Left renal cortex interstitium (tissue), 4 donors: ENCODE measurements around the gene CEP104. TPM values are rescaled to one million over a fixed set of nuclear protein-coding genes. Genes with fewer than 3 reads are reported as not detected.

Experiments
- DNase-seq, 4 donors: peaks; one replicate each; pipeline ENCODE4 v3.0.0-alpha.2; 2013; ENCODE audit warnings: low read depth in 4 of 4, low spot score in 2 of 4, missing footprints in 1 of 4
- polyA plus RNA-seq, 4 donors: library from polyadenylated mRNA; unstranded; fragments of 120-200 nt; gene quantifications; one replicate each; pipeline ENCODE4 v1.2.1, GENCODE V29; 2013; ENCODE audit not compliant: insufficient read length in 4 of 4

The CEP104 gene
- polyA plus RNA-seq, result 10 to 100 TPM; 30.5 to 41.6 (median 37.1) TPM

GRCh38 chr1:3856923-3857790, at the start of gene CEP104, which contains the start of gene DFFB:
Gene CEP104, minus strand, starts transcription at chr1:3857211. Its CDS starts 4,804 bp downstream, at chr1:3852407.
Gene DFFB, plus strand, starts transcription at chr1:3857476. Its CDS starts 128 bp downstream, at chr1:3857604.
- DNase-seq, result peak; percentile 82 to 93 (median 88)

DNA sequence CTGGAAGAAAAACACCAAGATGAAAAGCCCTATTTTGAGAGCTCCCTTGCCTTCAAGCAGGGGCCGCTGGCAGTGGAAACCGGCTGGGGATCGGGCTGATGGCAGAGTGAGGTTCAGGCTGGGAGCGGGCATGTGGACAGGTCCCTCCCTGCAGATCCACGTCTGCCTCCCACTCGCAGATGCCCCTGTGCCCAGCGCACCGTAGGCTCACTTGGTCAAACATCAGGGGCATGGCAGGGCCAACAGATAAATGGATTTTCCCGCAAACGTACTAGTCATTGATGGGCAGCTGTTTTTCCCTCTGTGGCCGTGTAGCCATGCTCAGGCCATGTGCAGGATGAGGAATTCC, 49.6 kb upstream of the CEP104 start:
- DNase-seq, result no peak

DNA sequence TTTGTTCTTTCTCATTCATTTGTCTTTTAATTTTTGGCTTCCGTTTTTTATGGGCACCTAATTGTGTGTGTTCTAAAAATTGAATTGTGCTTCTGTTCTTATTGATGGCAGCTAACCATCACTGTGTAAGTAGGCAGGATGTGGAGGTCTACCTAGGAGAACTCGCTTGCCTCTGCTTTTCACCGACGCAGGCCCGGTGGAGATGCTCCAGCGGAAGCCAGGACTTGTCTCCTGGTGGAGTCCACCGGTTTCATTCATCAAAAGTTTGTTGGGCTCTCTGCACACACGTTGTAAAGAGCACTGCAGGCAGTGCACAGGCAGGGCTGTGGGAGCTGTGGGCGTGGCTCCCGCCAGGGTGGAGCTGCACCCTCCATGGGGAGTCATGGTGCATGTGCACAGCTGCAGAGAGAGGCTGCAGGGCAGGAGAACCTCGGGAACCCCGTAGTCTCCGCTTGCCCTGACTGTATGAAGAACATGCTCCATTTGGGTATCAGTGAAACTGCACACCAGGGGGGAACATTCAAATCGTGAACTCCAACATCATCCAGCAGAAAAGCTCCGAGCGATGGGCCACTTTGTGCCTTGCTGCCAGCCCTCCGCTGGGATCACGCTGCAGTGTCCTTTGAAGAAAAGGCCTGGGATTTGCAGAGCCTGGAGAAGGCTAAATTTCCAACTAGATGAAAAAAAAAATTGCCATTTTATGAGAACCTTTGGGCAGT, 49.1 kb upstream of the CEP104 start:
- DNase-seq, result no peak

DNA sequence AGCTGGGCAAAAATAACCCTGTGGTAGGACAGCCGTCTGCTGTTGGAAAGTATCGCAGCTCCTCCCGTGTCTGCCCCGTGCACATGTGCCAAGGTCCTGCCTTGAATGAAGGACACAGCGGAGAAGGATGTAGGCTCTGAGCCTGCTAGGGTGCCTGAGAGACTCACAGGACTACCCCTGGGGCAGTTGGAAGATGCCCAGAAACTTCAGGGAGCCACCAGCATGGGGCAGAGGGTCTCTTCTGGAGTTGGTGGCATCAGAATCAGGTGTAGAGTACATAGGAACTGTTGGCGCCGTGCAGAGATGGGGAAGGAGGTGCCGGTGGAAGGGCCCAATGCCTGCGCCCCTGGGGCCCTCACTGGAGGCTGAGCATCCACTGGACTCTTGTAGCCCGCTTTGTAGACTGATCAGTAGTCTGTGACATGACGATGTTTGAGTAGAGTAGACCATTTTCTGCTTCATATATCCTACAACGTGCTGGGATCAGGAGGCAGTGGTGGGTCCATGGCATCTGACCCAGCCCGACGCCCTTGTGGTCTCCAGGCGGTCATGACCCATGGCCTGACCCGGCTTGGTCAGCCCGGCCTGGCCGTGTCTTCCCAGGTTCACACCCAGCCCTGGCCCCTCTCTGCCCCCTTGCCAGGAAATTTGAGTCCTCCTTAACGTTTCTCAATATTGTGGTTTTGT, 48.4 kb upstream of the CEP104 start:
- DNase-seq, result no peak

GRCh38 chr1:3904843-3905185, 47.8 kb upstream of the CEP104 start:
- no peak for DNase-seq

DNA sequence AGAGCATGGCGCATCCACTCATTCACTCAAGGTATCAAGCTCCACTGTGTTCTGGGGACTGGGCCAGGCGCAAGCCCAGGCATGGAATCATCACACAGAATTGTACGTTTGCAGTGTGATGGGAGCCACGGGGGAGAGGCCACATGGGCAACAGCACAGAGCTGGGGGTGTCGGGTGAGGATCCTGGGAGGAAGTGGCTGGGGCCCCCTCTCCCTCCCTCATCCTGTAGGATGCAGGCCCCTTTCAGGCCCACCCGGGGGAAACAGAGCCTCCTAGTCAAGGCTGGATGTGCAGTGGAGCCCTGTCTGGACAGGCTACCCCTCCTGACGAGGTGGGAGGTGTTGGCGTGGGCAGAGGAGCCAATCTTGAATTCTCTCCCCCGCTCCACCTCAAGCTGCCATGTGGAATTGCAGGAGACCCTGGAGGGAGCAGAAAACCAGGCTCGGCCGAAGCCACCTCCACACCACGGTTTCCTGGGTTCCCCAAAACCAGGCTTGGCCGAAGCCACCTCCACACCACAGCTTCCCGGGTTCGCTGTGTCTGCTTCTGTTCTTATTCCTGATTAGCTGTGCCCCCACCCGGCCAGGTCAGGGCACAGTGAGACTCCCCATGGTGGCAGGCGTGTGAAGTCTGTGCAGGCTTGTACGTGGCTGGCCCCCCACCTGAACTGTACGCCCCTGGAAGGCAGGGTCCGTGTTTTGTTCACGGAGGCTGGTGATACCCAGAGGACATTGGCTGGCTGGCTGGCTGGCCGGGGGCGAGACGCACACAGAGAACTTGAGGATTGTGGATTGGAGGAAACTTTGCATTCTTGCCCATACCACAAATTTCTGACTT, 47.2 kb upstream of the CEP104 start:
- DNase-seq, result no peak

- DNase-seq, result no peak
Measured at GRCh38 chr1:3903141-3904005, 46.4 kb upstream of the CEP104 start.

DNA sequence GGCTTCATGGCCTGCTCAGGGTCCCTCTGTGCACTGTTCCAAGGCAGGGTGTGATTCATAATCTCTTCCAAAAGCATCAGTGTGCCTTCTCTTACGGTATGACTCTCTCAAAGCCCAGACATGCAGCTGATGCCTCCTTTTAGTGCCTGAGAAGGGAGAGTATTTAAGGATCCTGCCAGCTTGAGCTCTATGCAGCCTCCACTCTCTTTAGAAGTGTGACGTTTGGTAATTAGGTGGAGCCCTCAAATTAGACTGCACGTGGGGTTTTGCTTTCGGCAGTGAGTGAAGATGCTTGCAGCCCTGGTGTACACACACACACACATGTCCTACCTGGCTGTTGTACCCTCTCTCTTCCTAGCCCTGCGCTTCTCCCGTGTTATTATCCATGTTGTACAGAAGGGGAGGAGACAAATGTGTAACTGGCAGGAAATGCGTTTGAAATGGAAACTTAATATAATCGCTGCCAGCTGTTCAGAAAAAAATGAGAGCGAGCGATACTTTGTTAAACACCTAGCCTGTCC, 45.6 kb upstream of the CEP104 start:
- no peak for DNase-seq

DNA sequence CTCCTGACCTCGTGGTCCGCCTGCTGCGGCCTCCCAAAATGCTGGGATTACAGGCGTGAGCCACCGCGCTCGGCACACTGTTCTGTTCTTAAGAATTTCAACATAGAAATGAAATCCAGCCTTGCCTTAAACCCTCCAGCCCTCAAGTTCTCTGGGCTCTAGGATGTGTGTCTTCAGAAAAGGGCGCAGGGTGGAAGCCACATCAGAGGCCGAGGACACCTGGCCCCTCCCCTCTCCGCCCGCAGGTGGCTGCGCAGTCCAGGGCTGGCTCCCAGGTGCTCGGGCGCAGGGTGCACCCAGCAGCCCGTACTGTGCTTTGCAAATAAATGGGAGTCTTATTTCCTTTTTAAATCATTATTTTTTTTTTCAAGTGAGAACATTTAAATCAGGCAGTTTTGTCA, 45.1 kb upstream of the CEP104 start:
- no peak for DNase-seq

DNA sequence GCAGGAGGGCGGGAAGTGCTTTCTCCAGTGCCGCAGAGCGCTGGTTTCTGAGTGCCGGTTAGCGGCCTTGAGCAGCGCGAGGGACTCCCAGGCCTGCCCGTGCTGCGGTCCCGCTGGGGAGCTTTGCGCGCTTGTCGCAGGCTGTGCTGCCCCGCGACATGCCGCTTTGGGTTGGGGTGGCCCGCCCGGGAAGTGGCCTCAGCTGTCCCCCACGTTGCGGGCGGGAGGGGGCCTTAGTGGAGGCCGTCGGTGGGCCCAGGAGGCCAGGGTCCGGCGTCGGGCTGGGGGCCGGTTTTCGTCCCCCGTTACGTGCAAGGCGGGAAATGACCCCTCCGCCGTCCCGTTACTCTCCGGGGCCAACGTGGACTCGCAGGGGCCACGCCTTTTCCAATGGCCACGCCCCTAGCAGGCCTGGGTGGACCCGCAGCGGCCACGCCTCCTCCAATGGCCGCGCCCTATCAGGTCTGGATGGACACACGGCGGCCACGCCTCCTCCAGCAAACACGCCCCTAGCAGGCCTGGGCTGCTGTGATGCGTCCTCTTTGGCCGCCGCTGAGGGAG, 44.0 kb upstream of the CEP104 start:
- DNase-seq, result peak; percentile 84 to 96 (median 92)

DNA sequence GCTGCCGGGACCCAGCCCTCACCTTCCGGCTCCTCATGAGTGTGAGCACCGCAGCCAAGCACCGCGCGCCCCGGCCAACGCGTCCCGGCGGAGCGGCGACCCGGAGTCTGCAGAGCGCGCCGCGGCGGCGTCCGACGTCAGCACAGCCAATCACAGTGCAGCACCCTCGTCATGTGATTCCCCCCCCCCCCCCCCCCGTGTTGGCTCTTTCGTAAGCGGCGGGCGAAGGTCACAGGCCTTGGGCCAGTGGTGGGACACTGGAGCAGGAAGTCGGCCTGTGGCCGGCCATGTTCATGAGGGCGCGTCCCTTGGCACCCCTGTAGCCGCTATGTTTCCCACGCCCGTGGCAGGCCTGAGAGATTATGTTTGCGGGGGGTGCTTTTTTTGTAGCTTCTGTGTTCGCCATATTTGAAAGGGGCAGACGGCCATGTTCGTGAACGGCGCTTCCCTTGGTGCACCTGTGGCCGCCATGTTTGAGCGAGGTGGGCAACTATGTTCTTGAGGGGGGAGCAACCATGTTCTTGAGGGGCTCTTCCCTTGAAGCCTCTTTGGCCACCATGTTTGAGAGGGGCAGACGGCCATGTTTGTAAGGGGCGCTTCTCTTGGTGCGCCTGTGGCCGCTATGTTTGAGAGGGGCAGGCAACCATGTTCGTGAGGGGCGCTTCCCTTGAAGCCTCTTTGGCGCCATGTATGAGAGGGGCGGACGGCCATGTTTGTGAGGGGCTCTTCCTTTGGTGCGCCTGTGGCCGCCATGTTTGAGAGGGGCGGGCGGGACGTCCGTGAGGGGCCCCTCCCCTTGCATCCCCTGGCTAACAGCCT, 43.3 kb upstream of the CEP104 start, which contains the start of gene C1orf174:
C1orf174 (minus strand) TSS at position 123 of the 819 bp plus-strand sequence; CDS start at position 37, 86 bp downstream.
- DNase-seq, result peak; percentile 96 to 99 (median 98)

DNA sequence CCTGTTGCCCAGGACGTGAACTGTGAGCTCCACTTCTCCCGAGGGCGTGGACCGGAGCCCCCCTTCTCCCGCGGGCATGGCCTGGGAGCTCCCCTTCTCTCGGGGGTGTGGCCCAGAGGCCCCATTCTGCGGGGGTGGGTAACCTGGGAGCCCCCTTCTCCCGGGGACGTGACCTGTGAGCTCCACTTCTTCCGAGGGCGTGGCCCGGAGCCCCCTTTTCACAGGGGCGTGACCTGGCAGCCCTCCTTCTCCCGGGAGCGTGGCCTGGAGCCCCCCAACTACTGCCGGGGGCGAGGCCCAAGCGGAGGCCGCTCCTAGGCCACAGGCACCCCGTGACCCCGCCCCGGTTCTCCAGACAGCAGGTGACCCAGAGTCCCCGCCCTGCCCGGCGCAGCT, 42.7 kb upstream of the CEP104 start:
- DNase-seq, result no peak

DNA sequence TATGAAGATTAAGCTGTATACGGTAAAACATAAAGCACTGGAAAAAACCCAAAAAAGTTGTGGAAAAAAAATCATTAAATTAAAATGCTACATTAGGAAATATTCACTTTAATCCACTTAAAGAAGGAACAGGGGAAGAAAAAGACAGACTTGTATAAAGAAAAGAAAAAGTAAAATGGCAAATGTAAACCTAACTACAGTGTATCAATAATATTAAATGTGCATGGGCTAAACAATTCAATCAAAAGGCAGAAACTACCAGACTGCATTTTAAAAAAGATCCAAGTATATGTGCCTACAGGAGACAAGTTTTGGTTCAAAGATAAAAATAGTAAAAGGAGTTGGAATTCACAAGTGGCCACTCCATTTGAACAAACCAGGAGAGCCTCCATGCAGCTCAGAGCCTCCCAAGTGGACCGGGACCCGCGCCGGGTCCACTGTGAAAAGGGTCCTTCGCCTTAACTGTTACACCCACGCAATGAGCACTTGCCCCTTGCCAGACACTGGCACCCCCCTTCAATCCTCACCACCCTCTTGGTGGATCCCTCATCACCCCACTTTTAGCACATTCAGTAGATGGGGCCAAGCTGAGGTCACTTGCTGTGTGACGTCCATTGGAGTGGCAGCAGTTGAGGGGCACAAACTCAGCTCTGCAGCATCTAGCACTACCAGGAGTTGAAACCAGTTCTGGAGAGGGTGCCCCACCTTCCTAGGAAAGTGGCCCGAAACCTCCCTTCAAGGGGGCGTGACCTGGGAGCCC, 42.2 kb upstream of the CEP104 start:
- no peak for DNase-seq

DNA sequence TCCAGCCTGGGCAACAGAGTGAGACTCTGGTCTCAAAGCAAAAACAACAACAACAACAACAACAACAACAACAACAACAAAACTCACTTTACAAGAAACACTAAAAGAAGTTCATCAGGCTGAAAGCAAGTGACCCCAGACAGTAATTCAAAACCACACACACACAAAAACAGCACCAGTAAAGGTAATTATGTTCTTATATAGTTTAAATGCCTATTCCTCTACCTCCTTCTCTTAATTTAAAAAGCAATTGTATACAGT, 41.4 kb upstream of the CEP104 start:
- no peak for DNase-seq

DNA sequence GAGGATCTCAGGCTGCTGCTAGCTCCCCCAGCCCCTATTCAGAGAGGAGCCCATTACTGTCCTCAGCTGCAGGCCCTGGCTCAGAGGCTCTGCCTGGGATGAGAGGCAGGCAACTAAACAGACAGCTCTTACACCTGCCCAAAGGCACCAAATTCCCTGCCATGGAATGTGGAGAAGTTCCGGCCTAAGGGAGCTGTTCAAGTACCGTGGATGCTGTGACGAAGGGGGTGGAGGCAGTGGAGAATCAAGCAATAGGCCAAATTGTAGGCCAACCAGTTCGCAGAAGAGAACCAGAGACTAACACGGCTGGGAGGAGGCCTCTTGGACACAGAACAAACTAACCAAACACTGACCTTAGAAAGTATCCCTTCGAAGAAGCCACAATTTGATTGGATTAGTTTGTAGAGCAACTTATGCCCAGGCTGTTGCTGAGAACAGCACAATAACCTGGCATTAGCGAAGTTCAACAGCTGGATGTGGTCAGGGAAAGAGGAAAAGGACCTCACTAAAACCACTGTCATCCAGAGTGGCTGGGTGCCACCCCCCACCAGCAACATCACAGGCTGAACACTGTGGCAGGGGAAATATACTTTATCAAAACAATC, 39.5 kb upstream of the CEP104 start:
- DNase-seq, result no peak

DNA sequence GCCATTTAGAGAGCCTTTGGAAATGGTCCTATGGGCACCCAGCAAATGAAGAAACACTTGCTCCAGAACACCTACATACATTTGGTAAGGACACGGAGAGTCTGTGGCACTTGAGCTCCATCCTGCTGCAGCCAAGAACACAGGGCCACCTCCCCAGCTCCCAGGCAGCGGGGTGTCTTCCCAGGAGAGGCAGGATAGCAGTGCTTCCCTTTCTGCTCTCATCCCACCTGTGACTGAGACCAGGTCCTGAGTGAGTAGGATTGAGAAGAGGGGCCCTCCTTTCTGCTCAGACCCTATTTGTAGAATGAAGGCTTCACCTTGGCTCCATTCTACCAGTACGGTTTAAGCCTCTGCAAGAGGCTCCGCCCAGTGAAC, 38.9 kb upstream of the CEP104 start:
- DNase-seq, result no peak

- no peak for DNase-seq
Measured at GRCh38 chr1:3895279-3895950, 38.4 kb upstream of the CEP104 start.
